Mucosa of descending colon (tissue), 3 donors: Measurements from ENCODE around the gene EID1. TPM values are rescaled to one million over a fixed set of nuclear protein-coding genes. Genes with fewer than 3 reads are reported as not detected.

Experiments used
- ATAC-seq: fragments of 200-7000 bp; cut with Tn5 transposase; one replicate; pipeline ENCODE4 v1.9.1; 2020; ENCODE audit warnings: mild to moderate bottlenecking, moderate library complexity
- DNase-seq, 3 donors: peaks; one replicate each; pipeline ENCODE4 v3.0.0-alpha.2; 2020
- H3K36me3 ChIP-seq: fragments of 200-600 bp; one replicate; pipeline ENCODE4 v1.8.0; 2021; ENCODE audit warnings: low read depth, mild to moderate bottlenecking
- H3K4me1 ChIP-seq: fragments of 200-600 bp; one replicate; pipeline ENCODE4 v1.8.0; 2021; ENCODE audit warnings: low read depth, mild to moderate bottlenecking
- H3K4me3 ChIP-seq: fragments of 200-600 bp; one replicate; pipeline ENCODE4 v1.8.0; 2021; ENCODE audit warnings: mild to moderate bottlenecking
- H3K9me3 ChIP-seq: fragments of 200-600 bp; one replicate; pipeline ENCODE4 v1.8.0; 2021; ENCODE audit warnings: mild to moderate bottlenecking
- intact Hi-C, 2 donors: fragments of 100-400 bp; cut with DNase I in 1 of 2; cut with micrococcal nuclease in 1 of 2; formaldehyde crosslinking; loops; one replicate each; pipeline versions ENCODE4 v1.11.0 to v1.11.1; 2022; cut with DNase I, micrococcal nuclease
- total RNA-seq, 3 donors: library from RNA; stranded (reverse); fragmentation: NEBNext Ultra II Directional in 2 of 3; extraction: Animal tissue kit (Norgen Biotek cat#: 25700) in 2 of 3; gene quantifications; one replicate each; pipeline versions ENCODE4 v1.2.1 to v1.2.4, GENCODE V29; 2021 to 2023
- TF ChIP-seq, protein P1 (sequence below): fragments of 200-600 bp; IDR thresholded peaks from one replicate; pipeline ENCODE4 v1.8.0; 2022; ENCODE audit warnings: antibody characterized with exemption, mild to moderate bottlenecking
- donor health status: DM: no; HTN: no; CAD: no; lungs with moderate emphysema.
- donor health status: DM: no; HTN: no; CAD: no.
- donor health status: DM: no; HTN: yes; CAD: no.

EID1 gene
- total RNA-seq, 3 donors from 2014 or later: 44.7 to 128 (median 53.8) TPM

GRCh38 chr15:48869966-48870365, 8.0 kb upstream of the EID1 start:
- intact Hi-C loops: loop anchor here (10.0 kb wide), 3 partner anchors 275 to 1275 kb away; partner anchors contain the start of gene FGF7 (in 1 of the 2)
- TF ChIP-seq, protein P1, sequence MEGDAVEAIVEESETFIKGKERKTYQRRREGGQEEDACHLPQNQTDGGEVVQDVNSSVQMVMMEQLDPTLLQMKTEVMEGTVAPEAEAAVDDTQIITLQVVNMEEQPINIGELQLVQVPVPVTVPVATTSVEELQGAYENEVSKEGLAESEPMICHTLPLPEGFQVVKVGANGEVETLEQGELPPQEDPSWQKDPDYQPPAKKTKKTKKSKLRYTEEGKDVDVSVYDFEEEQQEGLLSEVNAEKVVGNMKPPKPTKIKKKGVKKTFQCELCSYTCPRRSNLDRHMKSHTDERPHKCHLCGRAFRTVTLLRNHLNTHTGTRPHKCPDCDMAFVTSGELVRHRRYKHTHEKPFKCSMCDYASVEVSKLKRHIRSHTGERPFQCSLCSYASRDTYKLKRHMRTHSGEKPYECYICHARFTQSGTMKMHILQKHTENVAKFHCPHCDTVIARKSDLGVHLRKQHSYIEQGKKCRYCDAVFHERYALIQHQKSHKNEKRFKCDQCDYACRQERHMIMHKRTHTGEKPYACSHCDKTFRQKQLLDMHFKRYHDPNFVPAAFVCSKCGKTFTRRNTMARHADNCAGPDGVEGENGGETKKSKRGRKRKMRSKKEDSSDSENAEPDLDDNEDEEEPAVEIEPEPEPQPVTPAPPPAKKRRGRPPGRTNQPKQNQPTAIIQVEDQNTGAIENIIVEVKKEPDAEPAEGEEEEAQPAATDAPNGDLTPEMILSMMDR: no peak

DNA sequence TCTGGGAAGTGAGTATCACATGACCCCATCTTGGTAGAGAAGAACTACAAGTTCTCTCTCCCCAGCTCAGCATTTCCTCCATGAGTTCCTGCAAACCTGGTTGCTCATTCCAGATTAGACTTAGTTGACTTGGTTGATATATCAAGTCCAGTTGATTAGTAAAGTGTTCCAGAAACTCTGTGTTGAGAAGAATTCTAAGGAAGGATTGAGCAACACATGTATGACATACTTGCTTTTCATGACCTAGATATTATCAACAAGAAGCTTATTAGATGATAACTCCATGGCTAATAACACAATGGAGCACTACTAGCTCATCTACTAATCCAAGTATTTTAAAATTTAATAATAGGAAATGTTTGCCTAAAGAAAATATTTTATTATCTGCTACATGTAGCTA, 6.4 kb upstream of the EID1 start:
- no peaks in the 10 kb centered on the region for H3K36me3 ChIP-seq
- ATAC-seq (no peak), DNase-seq (no peak)
- H3K4me1 ChIP-seq: no peaks in the 10 kb centered on the region
- TF ChIP-seq, protein P1: no peak
- intact Hi-C loops: no loop called here
- H3K4me3 ChIP-seq: no peak overlapping the region
- no peaks in the 10 kb centered on the region for H3K9me3 ChIP-seq

More at GRCh38 chr15:48869966-48870365, 8.0 kb upstream of the EID1 start:
- no peaks in the 10 kb centered on the region for H3K9me3 ChIP-seq
- no peak overlapping the region for H3K4me3 ChIP-seq
- H3K36me3 ChIP-seq: no peaks in the 10 kb centered on the region
- no peak for ATAC-seq
- no peak for DNase-seq
- no peaks in the 10 kb centered on the region for H3K4me1 ChIP-seq

GRCh38 chr15:48872632-48873031, 5.3 kb upstream of the EID1 start:
- TF ChIP-seq, protein P1: no peak
- no peak for ATAC-seq
- H3K9me3 ChIP-seq: no peaks in the 10 kb centered on the region
- no peaks in the 10 kb centered on the region for H3K4me1 ChIP-seq
- no peaks in the 10 kb centered on the region for H3K36me3 ChIP-seq
- DNase-seq: no peak
- intact Hi-C loops: no loop called here
- no peak overlapping the region for H3K4me3 ChIP-seq

GRCh38 chr15:48875241-48875960, 2.5 kb upstream of the EID1 start:
- intact Hi-C loops: no loop called here
- ATAC-seq: no peak

DNA sequence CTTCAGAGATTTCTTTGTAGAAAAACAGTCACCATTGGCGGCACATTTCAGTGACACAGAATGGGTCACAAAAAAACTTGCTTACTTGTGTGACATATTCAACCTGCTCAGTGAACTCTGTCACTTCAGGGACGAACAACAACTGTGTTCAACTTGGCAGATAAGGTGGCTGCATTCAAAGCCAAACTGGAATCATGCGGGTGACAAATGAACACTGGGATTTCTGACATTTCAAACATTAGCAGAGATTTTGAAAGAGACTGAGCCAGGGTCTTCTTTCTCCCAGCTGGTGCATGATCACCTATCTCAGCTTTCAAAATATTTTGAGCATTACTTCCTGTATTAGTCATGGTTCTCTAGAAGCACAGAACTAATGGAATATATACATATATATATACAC, 1.9 kb upstream of the EID1 start:
- TF ChIP-seq, protein P1: no peak
- ATAC-seq (no peak), DNase-seq (no peak)
- no peaks in the 10 kb centered on the region for H3K36me3 ChIP-seq
- H3K4me3 ChIP-seq: no peak overlapping the region
- intact Hi-C loops: no loop called here
- H3K4me1 ChIP-seq: peaks cover 9% of the 10 kb centered on the region
- H3K9me3 ChIP-seq: no peaks in the 10 kb centered on the region

More at GRCh38 chr15:48875241-48875960, 2.5 kb upstream of the EID1 start:
- Histone ChIP-seq H3K4me1 (peaks cover 9% of the 10 kb centered on the region), H3K36me3 (no peaks in the 10 kb centered on the region), H3K9me3 (no peaks in the 10 kb centered on the region), H3K4me3 (no peak overlapping the region)
- no peak for DNase-seq
- TF ChIP-seq, protein P1: no peak
